ENCODE measurements around the gene MYMK.

- peak; percentile 25 for TF ChIP-seq POLR2AphosphoS5 (IDR thresholded peaks at IDR 0.05)
- TF ChIP-seq POLR2A (IDR thresholded peaks at IDR 0.05): no peak
- TF ChIP-seq CTCF (IDR thresholded peaks at IDR 0.05): no peak
Observed at GRCh38 chr9:133527444-133527920, 2.7 kb upstream of the MYMK start.
